ENCODE data around the gene IFIT2.
"Not testable (repeated sequence)": the region's sequence is repeated elsewhere in the genome, so short reads cannot be mapped to it uniquely, and the experiment has no call there.

The IFIT2 gene

DNA sequence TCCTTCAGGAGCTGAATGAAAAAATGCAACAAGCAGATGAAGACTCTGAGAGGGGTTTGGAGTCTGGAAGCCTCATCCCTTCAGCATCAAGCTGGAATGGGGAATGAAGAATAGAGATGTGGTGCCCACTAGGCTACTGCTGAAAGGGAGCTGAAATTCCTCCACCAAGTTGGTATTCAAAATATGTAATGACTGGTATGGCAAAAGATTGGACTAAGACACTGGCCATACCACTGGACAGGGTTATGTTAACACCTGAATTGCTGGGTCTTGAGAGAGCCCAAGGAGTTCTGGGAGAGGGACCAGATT, 5.4 kb downstream of the IFIT2 start:
- DNase-seq (ENCODE audit: low spot score) = no peak

DNA sequence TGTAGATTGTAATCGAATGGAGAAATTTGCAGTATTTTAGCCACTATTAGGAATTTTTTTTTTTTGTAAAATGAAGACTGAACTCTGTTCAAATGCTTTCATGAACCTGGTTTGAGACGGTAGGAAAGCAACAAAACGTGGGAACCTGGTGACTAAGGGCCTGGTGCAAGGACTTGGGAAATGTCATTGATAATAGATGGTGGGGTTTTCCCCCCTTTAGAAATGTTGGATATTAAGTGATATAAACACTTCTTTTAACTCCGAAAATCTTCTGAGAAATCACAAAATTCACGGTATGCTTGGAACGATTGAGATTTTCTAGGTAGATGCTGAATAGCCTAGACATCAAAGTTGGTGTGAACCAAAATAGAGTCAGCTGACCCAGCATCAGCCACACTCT, 6.4 kb downstream of the IFIT2 start:
- DNase-seq (ENCODE audit: low spot score) = no peak

DNA sequence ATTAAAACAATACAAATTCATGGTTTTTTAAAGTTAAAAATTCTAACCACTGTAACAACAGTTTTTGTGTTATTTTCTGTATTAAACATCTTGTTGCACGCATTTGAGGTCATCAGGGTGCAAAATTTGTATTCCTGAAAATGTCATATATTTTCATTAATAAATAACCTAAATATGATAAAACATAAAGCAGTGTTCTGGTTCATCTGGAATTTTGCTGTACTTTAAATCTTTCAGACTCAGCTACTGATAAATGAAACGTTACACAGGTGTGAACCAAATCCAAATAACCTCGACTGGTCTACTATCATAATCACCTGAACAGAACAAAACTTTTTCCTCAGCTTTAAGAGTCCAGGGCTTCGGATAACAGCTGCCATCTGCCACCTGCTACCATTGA, 6.9 kb downstream of the IFIT2 start:
- DNase-seq (ENCODE audit: low spot score) = no peak

DNA sequence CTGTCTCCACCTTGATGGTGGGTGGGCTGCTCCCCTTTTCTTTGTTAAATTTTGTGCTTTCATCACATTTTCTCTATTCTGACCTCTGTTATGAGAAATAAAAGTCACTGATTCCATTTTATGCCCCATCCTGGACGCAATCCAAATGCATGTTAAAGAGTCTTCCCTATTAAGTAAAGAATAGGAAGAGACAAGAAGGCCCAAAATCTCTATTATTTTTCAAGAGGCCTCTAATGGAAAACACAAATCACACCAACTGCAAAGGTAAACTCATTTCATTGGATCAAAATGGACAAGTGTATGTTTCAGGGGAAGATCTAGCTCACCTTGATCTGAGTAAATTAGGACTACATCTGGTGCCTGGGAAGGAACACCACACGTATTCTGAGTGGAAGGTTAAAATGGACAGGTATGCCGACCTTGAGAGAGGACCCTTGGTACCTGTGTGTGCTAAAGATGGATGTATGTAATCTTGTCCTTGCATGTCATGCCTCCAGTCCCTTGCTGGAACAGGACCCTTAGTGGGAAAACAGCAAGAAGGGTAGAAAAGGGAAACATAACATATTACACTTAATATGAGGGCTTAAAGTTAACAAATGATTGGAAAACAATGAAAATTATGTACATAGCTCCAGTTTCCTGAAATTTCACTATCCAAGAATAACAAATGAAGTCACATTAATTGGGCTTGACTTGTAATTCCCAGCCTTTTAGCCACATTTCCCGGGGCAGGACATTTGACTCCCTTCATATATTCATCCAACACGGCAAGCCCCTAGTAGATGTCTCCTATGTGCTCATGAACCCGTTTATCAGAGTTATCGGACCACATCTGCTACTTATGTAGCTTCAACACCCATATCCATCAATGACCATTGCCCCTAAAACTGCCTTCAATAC, 7.6 kb downstream of the IFIT2 start:
- no peak for DNase-seq (ENCODE audit: low spot score)

DNA sequence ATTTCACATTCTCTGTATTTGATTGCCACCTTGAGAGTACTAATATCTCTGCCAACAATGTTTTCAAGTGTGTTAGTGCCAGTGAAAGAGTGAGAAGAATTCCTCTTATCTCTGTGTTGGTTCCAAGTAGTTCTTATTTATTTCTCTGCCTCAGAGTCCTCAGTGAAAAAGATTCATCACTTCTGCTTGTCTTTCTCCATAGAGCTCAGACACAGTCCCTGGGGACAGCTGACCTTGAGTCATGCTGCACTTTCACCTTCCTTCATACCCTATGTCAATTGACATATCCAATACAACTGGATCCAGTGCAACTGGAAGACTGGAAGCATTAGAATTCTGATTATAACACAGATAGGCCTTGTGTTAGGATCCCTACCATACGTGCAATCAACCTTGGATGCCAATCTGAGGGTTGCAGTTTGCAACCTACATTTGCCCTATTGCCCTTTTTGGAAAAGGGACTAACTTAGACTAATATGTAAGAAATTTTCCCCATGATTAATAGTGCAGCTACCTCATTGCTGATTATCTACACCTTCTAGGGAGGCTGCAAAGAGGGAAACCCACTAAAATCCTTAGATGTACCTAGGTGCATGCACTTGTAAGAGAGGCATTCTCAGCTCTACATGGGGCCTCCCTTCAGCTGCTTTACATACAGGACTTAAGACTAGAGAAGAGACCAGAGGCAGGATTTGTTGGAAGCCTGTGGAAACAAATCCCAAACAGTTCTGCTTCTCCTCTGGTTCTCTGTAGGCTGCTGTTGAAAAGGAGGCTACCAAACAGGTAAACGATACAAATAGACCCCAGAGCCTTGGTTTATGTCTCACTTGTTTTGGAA, 8.4 kb downstream of the IFIT2 start:
- DNase-seq (ENCODE audit: low spot score) = no peak

DNA sequence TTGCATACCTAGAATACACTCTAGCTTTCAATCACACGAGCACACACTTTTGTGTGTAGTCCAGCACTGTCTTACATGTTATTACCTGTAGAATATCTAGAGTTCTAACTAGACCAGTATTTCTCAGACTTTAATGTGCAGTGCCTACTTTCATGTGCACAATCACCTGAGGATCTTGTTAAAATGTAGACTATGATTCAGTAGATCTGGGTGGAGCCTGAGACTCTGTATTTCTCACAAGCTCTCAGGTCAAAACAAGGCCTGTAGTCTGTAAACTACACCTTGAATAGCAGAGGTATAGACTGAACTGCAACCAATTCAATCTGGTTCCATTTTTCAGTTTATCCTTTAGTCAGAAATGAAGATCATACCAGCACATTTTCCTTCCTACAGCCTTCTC, 11.1 kb downstream of the IFIT2 start:
- no peak for DNase-seq (ENCODE audit: low spot score)

DNA sequence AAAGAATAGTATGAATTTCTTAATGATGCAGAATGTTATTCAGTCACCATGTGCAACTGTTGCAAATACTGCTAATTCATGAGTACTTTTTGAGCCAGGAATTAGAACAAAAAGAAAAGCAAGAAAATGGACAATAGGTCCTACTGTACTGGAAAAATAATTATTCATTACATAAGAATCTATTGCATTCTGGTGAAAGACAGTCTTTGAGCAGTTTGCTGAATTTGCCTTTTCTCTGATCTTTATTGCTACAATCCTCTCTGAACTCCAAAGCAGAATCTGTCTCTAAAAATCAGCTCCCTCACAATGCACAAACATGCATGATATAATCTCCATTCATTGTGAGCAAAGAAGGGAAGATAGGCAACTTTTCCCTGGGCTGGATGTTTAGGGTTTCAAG, 12.8 kb downstream of the IFIT2 start:
- DNase-seq (ENCODE audit: low spot score) = no peak

DNA sequence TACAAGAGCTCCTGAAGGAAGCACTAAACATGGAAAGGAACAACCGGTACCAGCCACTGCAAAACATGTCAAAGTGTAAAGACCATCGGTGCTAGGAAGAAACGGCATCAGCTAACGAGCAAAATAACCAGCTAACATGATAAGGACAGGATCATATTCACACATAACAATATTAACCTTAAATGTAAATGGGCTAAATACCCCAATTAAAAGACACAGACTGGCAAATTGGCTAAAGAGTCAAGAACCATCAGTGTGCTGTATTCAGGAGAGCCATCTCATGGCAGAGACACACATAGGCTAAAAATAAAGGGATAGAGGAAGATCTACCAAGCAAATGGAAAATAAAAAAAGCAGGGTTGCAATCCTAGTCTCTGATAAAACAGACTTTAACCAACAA, 16.2 kb downstream of the IFIT2 start:
- DNase-seq (ENCODE audit: low spot score) = not testable (repeated sequence)

DNA sequence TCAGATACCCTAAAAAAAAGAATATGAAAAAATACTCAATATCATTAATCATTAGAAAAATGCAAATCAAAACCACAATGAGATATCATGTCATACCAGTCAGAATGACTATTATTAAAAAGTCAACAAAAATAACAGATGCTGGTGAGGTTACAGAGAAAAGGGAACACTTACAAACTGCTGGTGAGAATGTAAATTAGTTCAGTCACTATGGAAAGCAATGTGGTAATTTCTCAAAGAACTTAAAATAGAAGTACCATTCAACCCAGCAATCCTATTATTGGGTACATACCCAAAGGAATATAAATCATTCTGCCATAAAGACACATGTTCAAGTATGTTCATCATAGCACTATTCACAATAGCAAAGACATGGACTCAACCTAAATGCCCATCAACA, 23.2 kb downstream of the IFIT2 start:
- not testable (repeated sequence) for DNase-seq (ENCODE audit: low spot score)

DNA sequence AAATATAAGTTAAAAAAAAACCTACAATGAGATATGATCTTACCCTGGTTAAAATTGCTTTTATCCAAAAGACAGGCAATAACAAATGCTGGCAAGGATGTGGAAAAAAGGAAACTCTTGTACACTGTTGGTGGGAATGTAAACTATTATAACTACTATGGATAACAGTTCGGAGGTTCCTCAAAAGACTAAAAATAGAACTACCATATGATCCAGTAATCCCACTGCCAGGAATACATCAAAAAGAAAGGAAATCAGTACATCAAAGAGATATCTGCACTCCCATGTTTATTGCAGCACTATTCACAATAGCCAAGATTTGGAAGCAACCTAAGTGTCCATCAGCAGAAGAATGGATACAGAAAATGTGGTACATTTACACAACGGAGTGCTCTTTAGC, 24.0 kb downstream of the IFIT2 start:
- not testable (repeated sequence) for DNase-seq (ENCODE audit: low spot score)

DNA sequence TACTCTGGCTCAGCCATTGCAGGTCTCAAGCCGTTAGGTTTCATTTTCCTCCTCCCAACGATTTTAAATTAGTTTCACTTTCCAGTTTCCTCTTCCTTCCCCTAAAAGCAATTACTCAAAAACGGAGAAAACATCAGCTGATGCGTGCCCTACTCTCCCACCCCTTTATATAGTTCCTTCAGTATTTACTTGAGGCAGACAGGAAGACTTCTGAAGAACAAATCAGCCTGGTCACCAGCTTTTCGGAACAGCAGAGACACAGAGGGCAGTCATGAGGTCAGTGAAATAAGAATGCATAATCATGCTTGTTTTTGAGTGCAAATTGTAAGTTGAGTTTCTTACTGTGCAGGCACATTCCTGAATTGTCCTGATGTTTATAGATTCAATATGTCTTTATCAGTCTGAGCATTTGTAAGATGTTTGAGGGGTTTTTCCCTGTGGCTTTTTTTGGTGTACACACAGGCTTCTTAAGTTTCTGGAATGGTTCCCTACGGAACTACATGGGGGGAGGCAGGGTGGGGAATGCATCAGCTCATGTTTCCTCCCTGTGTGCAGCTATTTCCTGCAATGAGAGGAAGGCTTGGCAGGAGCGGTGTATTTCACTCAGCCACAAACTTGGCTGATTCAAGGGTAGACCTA, 26.1 kb downstream of the IFIT2 start, which contains the start of gene IFIT3:
Gene IFIT3 (plus strand): TSS at position 195 of the 639 bp plus-strand sequence. CDS start 77 bp downstream, at position 272.
- peak; percentile 57 for DNase-seq (ENCODE audit: low spot score)

DNA sequence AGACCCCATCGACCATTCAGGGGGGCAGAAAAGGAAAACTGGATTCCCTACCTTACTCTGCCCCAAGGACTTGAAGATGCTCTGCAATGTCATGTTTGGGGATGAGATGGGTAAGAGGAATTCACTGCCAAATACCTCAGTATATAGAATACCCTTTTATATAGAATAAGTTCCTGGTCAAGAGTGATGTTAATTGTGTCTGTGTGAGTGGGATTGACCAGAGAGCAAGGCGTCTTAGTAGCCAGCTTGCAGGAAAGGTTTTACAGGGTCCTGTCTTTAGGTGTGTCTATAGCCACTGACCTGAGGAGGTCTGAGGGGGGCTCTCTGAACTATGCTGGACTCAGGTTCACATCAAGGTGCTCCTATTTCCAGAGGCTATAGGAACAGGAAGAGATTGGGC, 27.3 kb downstream of the IFIT2 start:
- DNase-seq (ENCODE audit: low spot score) = no peak

DNA sequence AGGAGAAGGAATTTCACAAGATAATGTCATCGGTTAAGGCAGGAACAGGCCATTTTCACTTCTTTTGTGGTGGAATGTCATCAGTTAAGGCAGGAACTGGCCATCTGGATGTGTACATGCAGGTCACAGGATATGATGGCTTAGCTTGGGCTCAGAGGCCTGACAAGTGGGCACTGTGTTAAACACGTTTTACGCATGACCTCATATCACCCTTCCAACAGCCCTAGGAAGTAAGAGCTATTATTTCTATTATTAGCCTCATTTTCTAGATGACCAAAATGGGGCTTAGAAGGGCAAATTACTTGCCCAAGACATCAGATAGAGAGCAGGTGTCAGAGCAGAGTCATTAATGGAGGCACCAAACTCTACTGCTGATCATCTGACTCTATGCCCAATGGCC, 28.2 kb downstream of the IFIT2 start:
- not testable (repeated sequence) for DNase-seq (ENCODE audit: low spot score)

DNA sequence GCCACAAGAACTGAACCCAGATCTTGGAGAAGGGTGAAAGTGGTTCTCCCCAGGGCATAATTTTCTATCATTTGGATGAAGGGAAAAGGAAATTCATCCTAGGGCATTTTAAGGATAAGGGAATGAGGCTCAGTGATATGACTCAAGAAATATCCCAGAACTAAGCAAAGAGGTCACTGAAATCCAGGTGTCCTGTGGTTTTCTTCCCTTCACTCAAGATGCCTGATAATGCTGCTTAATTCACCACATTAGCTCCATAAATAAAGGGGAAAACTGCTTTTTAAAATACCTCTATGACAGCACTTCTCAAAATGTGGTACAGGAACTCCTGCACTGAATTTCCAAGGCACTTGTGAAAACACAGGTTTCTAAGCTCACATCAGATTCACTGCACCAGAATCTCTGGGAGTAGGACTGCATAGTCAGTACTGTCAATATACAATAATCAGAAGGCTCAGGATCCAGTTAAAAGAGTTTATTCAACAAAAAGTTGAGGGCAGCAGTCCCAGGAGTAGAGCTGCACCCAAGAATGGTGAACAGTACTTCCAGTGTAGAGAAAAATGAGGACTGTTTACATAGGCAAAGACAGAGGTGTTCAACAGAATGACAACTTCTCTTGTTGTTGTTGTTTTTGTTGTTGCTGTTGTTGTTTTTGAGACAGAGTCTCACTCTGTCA, 28.8 kb downstream of the IFIT2 start:
- no peak for DNase-seq (ENCODE audit: low spot score)

DNA sequence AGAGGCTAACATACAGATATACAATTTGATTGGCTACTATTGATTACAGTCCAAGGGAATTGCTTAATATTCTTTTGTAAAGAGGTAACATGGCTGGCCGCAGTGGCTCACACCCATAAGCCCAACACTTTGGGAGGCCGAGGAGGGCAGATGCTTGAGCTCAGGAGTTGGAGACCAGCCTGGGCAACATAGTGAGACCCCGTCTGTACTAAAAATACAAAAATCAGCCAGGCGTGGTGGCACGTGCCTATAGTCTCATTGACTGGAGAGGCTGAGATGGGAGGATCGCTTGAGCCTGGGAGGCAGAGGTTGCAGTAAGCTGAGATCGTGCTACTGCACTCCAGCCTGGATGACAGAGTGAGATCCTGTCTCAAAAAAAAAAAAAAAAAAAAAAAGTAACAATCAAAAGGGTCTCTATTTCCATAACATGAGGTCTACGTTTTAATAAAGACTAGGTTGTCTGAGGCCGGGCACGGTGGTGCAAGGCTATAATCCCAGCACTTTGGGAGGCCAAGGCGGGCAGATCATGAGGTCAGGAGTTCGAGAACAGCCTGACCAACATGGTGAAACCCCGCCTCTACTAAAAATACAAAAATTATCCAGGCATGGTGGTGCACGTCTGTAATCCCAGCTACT, 29.8 kb downstream of the IFIT2 start:
- not testable (repeated sequence) for DNase-seq (ENCODE audit: low spot score)

DNA sequence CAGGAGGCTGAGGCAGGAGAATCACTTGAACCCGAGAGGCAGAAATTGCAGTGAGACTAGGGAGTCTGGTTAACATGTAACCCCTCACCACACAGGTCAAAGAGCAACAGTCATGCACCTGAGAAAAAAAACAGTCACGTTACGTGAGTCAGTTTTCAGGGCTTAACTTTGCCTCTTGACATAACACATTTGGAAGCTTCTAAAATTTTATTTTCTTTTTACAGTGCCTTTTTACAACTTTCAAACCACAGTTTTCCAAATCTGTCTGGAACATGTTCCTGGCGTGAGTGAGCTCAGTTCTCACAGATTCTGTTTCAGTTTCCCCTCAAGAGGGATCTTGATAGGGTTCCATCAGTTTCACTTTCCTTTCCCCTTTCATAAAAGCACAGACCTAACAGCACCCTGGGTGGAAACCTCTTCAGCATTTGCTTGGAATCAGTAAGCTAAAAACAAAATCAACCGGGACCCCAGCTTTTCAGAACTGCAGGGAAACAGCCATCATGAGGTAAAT, 30.3 kb downstream of the IFIT2 start:
- DNase-seq (ENCODE audit: low spot score) = peak; percentile 85

DNA sequence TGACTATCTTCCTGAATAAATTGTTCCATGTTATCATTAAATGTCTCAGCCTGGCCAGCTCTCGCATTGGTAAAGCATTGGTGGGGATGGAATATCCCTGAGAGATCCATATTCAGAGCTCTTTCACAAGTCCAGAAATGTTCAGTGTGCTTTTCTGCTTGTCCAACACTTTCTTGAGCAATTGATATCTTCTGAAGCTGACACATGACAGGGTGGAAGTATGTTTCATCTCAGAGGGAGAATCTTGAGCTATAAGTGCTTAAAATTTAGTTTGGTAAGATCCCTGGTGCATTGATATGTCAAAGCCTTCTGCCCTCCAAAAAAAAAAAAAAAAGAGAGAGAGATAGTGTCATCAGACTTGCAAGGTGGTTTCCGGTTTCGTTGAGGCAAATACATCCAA, 33.4 kb downstream of the IFIT2 start:
- no peak for DNase-seq (ENCODE audit: low spot score)

DNA sequence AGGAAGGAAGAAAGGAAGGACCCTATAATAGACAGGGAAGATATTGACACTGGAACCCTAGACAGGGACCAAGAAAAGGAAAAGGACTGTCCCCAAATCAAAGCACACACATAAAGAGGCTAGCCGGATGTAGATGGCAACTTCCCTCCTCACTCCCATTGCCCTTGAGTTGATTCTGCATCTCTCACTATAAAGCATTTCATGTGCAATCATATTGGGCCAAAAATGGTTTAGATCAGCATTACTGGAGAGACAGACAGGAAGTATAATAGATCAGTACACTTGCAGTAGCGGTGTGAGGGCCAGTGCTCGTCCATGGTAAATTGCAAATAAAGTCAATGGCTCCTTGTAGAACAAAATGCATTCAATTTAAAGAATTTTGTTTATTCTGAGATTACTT, 34.4 kb downstream of the IFIT2 start:
- no peak for DNase-seq (ENCODE audit: low spot score)

DNA sequence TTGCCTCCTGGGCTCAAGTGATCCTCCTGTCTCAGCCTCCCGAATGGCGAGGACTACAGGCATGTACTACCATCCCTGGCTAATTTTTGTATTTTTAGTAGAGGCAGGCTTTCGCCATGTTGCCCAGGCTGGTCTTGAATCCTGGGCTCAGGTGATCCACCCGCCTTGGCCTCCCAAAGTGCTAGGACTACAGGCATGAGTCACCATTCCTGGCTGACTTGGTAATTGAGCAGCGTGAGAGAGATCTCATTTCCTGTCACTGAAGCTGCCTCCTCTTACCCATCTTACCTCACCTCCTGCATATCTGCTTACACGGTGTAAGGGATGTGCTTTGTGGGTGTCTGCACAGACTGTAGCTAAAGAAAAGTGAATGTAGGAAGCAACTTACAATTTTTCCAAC, 35.6 kb downstream of the IFIT2 start:
- DNase-seq (ENCODE audit: low spot score) = no peak

DNA sequence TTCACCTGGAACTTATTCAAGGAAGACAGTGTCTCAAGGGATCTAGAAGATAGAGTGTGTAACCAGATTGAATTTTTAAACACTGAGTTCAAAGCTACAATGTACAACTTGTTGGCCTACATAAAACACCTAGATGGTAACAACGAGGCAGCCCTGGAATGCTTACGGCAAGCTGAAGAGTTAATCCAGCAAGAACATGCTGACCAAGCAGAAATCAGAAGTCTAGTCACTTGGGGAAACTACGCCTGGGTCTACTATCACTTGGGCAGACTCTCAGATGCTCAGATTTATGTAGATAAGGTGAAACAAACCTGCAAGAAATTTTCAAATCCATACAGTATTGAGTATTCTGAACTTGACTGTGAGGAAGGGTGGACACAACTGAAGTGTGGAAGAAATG, 36.9 kb downstream of the IFIT2 start:
- DNase-seq (ENCODE audit: low spot score) = no peak

DNA sequence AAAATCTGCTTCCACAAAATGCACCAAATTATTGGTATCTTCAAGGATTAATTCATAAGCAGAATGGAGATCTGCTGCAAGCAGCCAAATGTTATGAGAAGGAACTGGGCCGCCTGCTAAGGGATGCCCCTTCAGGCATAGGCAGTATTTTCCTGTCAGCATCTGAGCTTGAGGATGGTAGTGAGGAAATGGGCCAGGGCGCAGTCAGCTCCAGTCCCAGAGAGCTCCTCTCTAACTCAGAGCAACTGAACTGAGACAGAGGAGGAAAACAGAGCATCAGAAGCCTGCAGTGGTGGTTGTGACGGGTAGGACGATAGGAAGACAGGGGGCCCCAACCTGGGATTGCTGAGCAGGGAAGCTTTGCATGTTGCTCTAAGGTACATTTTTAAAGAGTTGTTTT, 38.0 kb downstream of the IFIT2 start:
- DNase-seq (ENCODE audit: low spot score) = no peak

DNA sequence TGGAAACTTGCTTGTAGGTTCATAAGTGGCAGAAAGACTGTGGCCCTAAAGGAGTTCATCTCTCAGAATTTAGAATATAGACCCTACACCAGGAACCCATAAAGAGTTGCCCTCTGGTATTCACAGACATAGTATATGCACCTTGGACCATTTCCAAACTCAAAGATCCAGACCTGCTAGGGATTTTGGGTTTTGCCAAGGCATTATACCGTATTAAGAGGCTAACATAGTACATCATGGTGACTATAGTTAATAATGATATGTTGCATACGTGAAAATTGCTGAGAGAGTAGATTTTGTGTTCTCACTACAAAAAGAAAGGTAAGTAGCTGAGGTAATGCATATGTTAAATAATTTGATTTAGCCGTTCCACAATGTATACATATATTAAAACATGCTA, 39.8 kb downstream of the IFIT2 start:
- DNase-seq (ENCODE audit: low spot score) = no peak

All from NAMALWA (cell line).